ENCODE data around the gene BMPR1A. TPM values are rescaled to one million over a fixed set of nuclear protein-coding genes. Genes with fewer than 3 reads are reported as not detected.
"Not testable (repeated sequence)": the region's sequence is repeated elsewhere in the genome, so short reads cannot be mapped to it uniquely, and the experiment has no call there.

The BMPR1A gene
- total and polyA plus RNA-seq, 9 of the 15 experiments (the other 6 are each of a cell fraction or from before 2014, with no cell fraction given), result 1.6 to 17.5 (median 9.1) TPM

GRCh38 chr10:86946213-86947155 is 190.1 kb downstream of the BMPR1A start:
- H3K4me3 ChIP-seq, result no peak overlapping the region
- DNase-seq (ENCODE audit: extremely low read depth in 1 of 4, low spot score in 3 of 4) (no peak), ATAC-seq (no peak), FAIRE-seq (no peak)
- CTCF ChIA-PET (ENCODE audit: low intra/inter-chr PET ratio), result no interaction called here
- no peak overlapping the region for H3K4me2 ChIP-seq (ENCODE audit: insufficient read depth, low read length)
- BruUV-seq (replicated peaks), result no TSS peak
- H3K9me3 ChIP-seq (replicated peaks; ENCODE audit: control insufficient read depth, insufficient read depth, low read depth, low read length), result no peaks in the 10 kb centered on the region
- no peaks in the 10 kb centered on the region for H4K20me1 ChIP-seq (replicated peaks; ENCODE audit: control insufficient read depth, insufficient read depth, low read length)
- 51% methylated on average over 13 of the region's 13 CpGs for WGBS (ENCODE audit: insufficient coverage, low coverage, missing lambda C conversion rate)
- H3K27ac ChIP-seq (ENCODE audit: extremely low read depth, low read depth, low read length), result no peak overlapping the region
- H3K9ac ChIP-seq (ENCODE audit: insufficient read depth in 1 of 2, low read depth in 2 of 2, low read length in 2 of 2), result no peak overlapping the region; a peak in 1 of 4 replicates
- H3K79me2 ChIP-seq (ENCODE audit: control insufficient read depth, insufficient read depth, low read length), result no peaks in the 10 kb centered on the region
- no peaks in the 10 kb centered on the region for H3K27me3 ChIP-seq (ENCODE audit: control insufficient read depth in 2 of 2, insufficient read depth in 2 of 2, low read length in 2 of 2)
- no peaks in the 10 kb centered on the region for H3K36me3 ChIP-seq (ENCODE audit: control insufficient read depth, insufficient read depth, low read length)
- intact Hi-C loops (cut with micrococcal nuclease) (no loop called here), in situ Hi-C loops (cut with MboI) (no loop called here)
- POLR2A ChIA-PET, result interaction anchor here (0.7 kb wide), 1 partner anchor 717 kb away, joined by 3 read pairs; no protein-coding TSS in a partner anchor
- peaks cover 0 to 15% of the 10 kb centered on the region in 2 experiments; a peak in 2 of 5 replicates for H3K4me1 ChIP-seq (replicated peaks in 1 of 2; ENCODE audit: control insufficient read depth in 2 of 2, insufficient read depth in 2 of 2, low read length in 2 of 2)
- H2AFZ ChIP-seq (ENCODE audit: low read depth, low read length), result no peak overlapping the region
- no peaks in the 10 kb centered on the region for H3K9me1 ChIP-seq (ENCODE audit: control insufficient read depth, insufficient read depth, low read length)
- TF ChIP-seq U2AF2 (optimal IDR thresholded peaks at IDR 0.05; ENCODE audit: low read depth, low read length) (no peak), NFIC (IDR thresholded peaks at IDR 0.05) (peak; percentile 33), DPF2 (IDR thresholded peaks at IDR 0.05) (no peak), DMBX1 (CRISPR knock-in tag; IDR thresholded peaks at IDR 0.05; ENCODE audit: borderline replicate concordance) (no peak), ZNF507 (tag; conservative IDR thresholded peaks at IDR 0.05) (no peak), DIDO1 (tag; IDR thresholded peaks at IDR 0.05; ENCODE audit: low read depth) (no peak)

GRCh38 chr10:86947806-86948205 is 191.4 kb downstream of the BMPR1A start:
- H3K9ac ChIP-seq (ENCODE audit: insufficient read depth in 1 of 2, low read depth in 2 of 2, low read length in 2 of 2); H3K4me2 ChIP-seq (ENCODE audit: insufficient read depth, low read length); POLR2A ChIA-PET; H3K9me1 ChIP-seq (ENCODE audit: control insufficient read depth, insufficient read depth, low read length); H3K79me2 ChIP-seq (ENCODE audit: control insufficient read depth, insufficient read depth, low read length); H2AFZ ChIP-seq (ENCODE audit: low read depth, low read length); intact Hi-C loops (cut with micrococcal nuclease); FAIRE-seq; H3K27ac ChIP-seq (ENCODE audit: extremely low read depth, low read depth, low read length); H3K27me3 ChIP-seq (ENCODE audit: control insufficient read depth in 2 of 2, insufficient read depth in 2 of 2, low read length in 2 of 2); BruUV-seq (replicated peaks); in situ Hi-C loops (cut with MboI); CTCF ChIA-PET (ENCODE audit: low intra/inter-chr PET ratio); ATAC-seq; H4K20me1 ChIP-seq (replicated peaks; ENCODE audit: control insufficient read depth, insufficient read depth, low read length); H3K36me3 ChIP-seq (ENCODE audit: control insufficient read depth, insufficient read depth, low read length); H3K9me3 ChIP-seq (replicated peaks; ENCODE audit: control insufficient read depth, insufficient read depth, low read depth, low read length); H3K4me3 ChIP-seq; DNase-seq (ENCODE audit: extremely low read depth in 1 of 4, low spot score in 3 of 4): not testable (repeated sequence)
- WGBS (ENCODE audit: insufficient coverage, low coverage, missing lambda C conversion rate), result 82% methylated on average over 4 of the region's 4 CpGs
- H3K4me1 ChIP-seq (replicated peaks in 1 of 2; ENCODE audit: control insufficient read depth in 2 of 2, insufficient read depth in 2 of 2, low read length in 2 of 2), result peaks cover 0 to 12% of the 10 kb centered on the region in 2 experiments; a peak in 2 of 5 replicates

Measured in K562 (cell line).